HCT116 (cell line): Measurements from ENCODE around the gene CXADR. TPM values are rescaled to one million over a fixed set of nuclear protein-coding genes. Genes with fewer than 3 reads are reported as not detected.

Experiments
- ATAC-seq: fragments of 200-7000 bp; cut with Tn5 transposase; 2 replicates; pipeline ENCODE4 v1.9.1; 2020; ENCODE audit warnings: mild to moderate bottlenecking, moderate library complexity
- BruUV-seq: library from RNA; stranded (reverse); fragments of 400-500 nt; replicated peaks from 2 replicates; lab custom pipeline; 2021; lab: Mats Ljungman, UMichigan
- CTCF ChIA-PET: fragments of 300-600 bp; sonication (Branson Sonifier 250); formaldehyde crosslinking; loops from one replicate; lab custom pipeline; 2021; ENCODE audit warnings: antibody characterized with exemption; lab: Charles Lee
- POLR2A ChIA-PET: fragments of 300-600, 350-600 bp; sonication (Branson Sonifier 250); formaldehyde crosslinking; loops from one replicate; lab custom pipeline; 2021; ENCODE audit warnings: antibody characterized with exemption; lab: Charles Lee
- RAD21 ChIA-PET, 2 experiments: fragments of 300-600 bp; sonication (Branson Sonifier 250); formaldehyde crosslinking; loops; one replicate each; lab custom pipeline; 2023; ENCODE audit warnings: low total read pairs in 2 of 2; ENCODE audit not compliant: uncharacterized antibody in 2 of 2, unreplicated experiment in 2 of 2, low non-redundant PET in 1 of 2; lab: Charles Lee
- DNase-seq: peaks from one replicate; pipeline ENCODE4 v3.0.0-alpha.2; 2010; ENCODE audit warnings: low read depth, low spot score
- H2AFZ ChIP-seq: fragments of 200-600 bp; shearing (Covaris generic), sonication (generic); 2 replicates; pipeline ENCODE4 v1.6.1; 2017; ENCODE audit warnings: low read depth, mixed run types, mixed read lengths, antibody characterized with exemption, low read length; ENCODE audit not compliant: poor library complexity, severe bottlenecking
- H3K27ac ChIP-seq: 2 replicates; pipeline ENCODE4 v1.5.1; 2012; ENCODE audit warnings: low read depth, low read length
- H3K27me3 ChIP-seq: fragments of 200-600 bp; sonication (generic); 2 replicates; pipeline ENCODE4 v1.6.1; 2016; ENCODE audit warnings: mixed run types, low read length, mixed read lengths; ENCODE audit not compliant: insufficient read depth
- H3K36me3 ChIP-seq, 2 experiments: fragments of 200-500 bp in 1 of 2; fragments of 200-600 bp in 1 of 2; sonication (Bioruptor generic) in 1 of 2; sonication (generic) in 1 of 2; 2 replicates each; pipeline versions ENCODE4 v1.5.1 to v1.6.1; 2014 to 2016; ENCODE audit warnings: low read length in 2 of 2, inconsistent platforms in 1 of 2, mixed read lengths in 1 of 2, mixed run types in 1 of 2; ENCODE audit not compliant: insufficient read depth in 2 of 2, control insufficient read depth in 1 of 2
- H3K4me1 ChIP-seq, 2 experiments: fragments of 200-600 bp in 1 of 2; sonication (generic) in 1 of 2; 2 replicates each; pipeline versions ENCODE4 v1.5.1 to v1.6.1; 2012 to 2017; ENCODE audit warnings: low read length in 2 of 2, inconsistent platforms in 1 of 2, mild to moderate bottlenecking in 1 of 2, mixed read lengths in 1 of 2, mixed run types in 1 of 2, moderate library complexity in 1 of 2; ENCODE audit not compliant: insufficient read depth in 2 of 2, control insufficient read depth in 1 of 2
- H3K4me2 ChIP-seq: fragments of 200-600 bp; sonication (generic); 2 replicates; pipeline ENCODE4 v1.6.1; 2017; ENCODE audit warnings: mixed run types, low read length, mixed read lengths
- H3K4me3 ChIP-seq, 2 experiments: fragments of 200-600 bp in 1 of 2; sonication (generic) in 1 of 2; replicated peaks in 1 of 2; 2 replicates each; pipeline ENCODE4 v1.5.1; 2011 to 2016; ENCODE audit warnings: low read length in 2 of 2, control low read depth in 1 of 2, low read depth in 1 of 2, mild to moderate bottlenecking in 1 of 2, mixed read lengths in 1 of 2, mixed run types in 1 of 2
- H3K79me2 ChIP-seq: fragments of 200-600 bp; sonication (generic); 2 replicates; pipeline ENCODE4 v1.6.1; 2017; ENCODE audit warnings: mild to moderate bottlenecking, mixed run types, low read length, moderate library complexity, mixed read lengths; ENCODE audit not compliant: insufficient read depth
- H3K9ac ChIP-seq: fragments of 200-600 bp; sonication (generic); 2 replicates; pipeline ENCODE4 v1.6.1; 2016; ENCODE audit warnings: low read length, mixed read lengths
- H3K9me2 ChIP-seq: fragments of 200-600 bp; sonication (generic), shearing (Covaris generic); 2 replicates; pipeline ENCODE4 v1.6.1; 2017; ENCODE audit warnings: mixed run types, mild to moderate bottlenecking, moderate library complexity; ENCODE audit not compliant: insufficient read depth
- H3K9me3 ChIP-seq, 2 experiments: fragments of 200-500 bp in 1 of 2; fragments of 200-600 bp in 1 of 2; sonication (Bioruptor generic) in 1 of 2; sonication (generic) in 1 of 2; 2 replicates each; pipeline ENCODE4 v1.6.1; 2014 to 2017; ENCODE audit warnings: low read length in 2 of 2, mixed read lengths in 2 of 2, inconsistent platforms in 1 of 2, low read depth in 1 of 2, mild to moderate bottlenecking in 1 of 2, mixed run types in 1 of 2, moderate library complexity in 1 of 2; ENCODE audit not compliant: control insufficient read depth in 1 of 2, insufficient read depth in 1 of 2
- H4K20me1 ChIP-seq: fragments of 200-600 bp; sonication (generic), shearing (Covaris generic); 2 replicates; pipeline ENCODE4 v1.6.1; 2017; ENCODE audit warnings: mixed run types, mild to moderate bottlenecking, moderate library complexity; ENCODE audit not compliant: insufficient read depth
- CTCF ChIP-seq, 3 experiments: fragments of 200-600 bp in 1 of 3; sonication (generic) in 1 of 3; IDR thresholded peaks in 2 of 3; conservative IDR thresholded peaks in 1 of 3; 2 replicates each; pipeline ENCODE4 v1.5.1; 2012 to 2017; ENCODE audit warnings: low read depth in 2 of 3, low read length in 2 of 3, antibody characterized with exemption in 1 of 3, borderline replicate concordance in 1 of 3, control low read depth in 1 of 3, mild to moderate bottlenecking in 1 of 3, mixed read lengths in 1 of 3, mixed run types in 1 of 3, moderate library complexity in 1 of 3; ENCODE audit not compliant: insufficient read depth in 1 of 3
- FOSL1 ChIP-seq: IDR thresholded peaks from 2 replicates; pipeline ENCODE4 v1.6.1; 2012; ENCODE audit warnings: low read depth
- MAX ChIP-seq: IDR thresholded peaks from 2 replicates; pipeline ENCODE4 v1.6.1; 2012
- POLR2A ChIP-seq: IDR thresholded peaks from 2 replicates; pipeline ENCODE4 v1.7.0; 2011; ENCODE audit warnings: borderline replicate concordance; ENCODE audit not compliant: insufficient read depth, insufficient read length; ENCODE audit errors: extremely low read depth
- RAD21 ChIP-seq: IDR thresholded peaks from 2 replicates; pipeline ENCODE4 v1.6.1; 2012; ENCODE audit warnings: low read depth, mild to moderate bottlenecking
- SIN3A ChIP-seq: IDR thresholded peaks from 2 replicates; pipeline ENCODE4 v1.6.1; 2012; ENCODE audit warnings: low read depth
- SP1 ChIP-seq: IDR thresholded peaks from 2 replicates; pipeline ENCODE4 v1.6.1; 2012; ENCODE audit warnings: low read depth
- SRF ChIP-seq: IDR thresholded peaks from 2 replicates; pipeline ENCODE4 v1.6.1; 2012; ENCODE audit warnings: low read depth
- TCF7L2 ChIP-seq: IDR thresholded peaks from 2 replicates; pipeline ENCODE4 v1.7.0; 2011; ENCODE audit warnings: borderline replicate concordance, inconsistent platforms; ENCODE audit not compliant: insufficient read depth, insufficient read length; ENCODE audit errors: extremely low read depth
- YY1 ChIP-seq: IDR thresholded peaks from 2 replicates; pipeline ENCODE4 v1.6.1; 2011; ENCODE audit warnings: low read length, low read depth, moderate library complexity, mild to moderate bottlenecking; ENCODE audit not compliant: insufficient replicate concordance; ENCODE audit errors: extremely low read depth
- ZBTB33 ChIP-seq: IDR thresholded peaks from 2 replicates; pipeline ENCODE4 v1.6.1; 2011; ENCODE audit warnings: mild to moderate bottlenecking, low read length, moderate library complexity; ENCODE audit not compliant: insufficient replicate concordance; ENCODE audit errors: extremely low read depth
- ZNF274 ChIP-seq: fragments of 200-500 bp; sonication (Bioruptor generic); IDR thresholded peaks from 2 replicates; pipeline ENCODE4 v1.6.1; 2014; ENCODE audit warnings: mild to moderate bottlenecking, low read depth, low read length, inconsistent platforms
- intact Hi-C: fragments of 100-400 bp; cut with micrococcal nuclease; formaldehyde crosslinking; loops from 2 replicates; pipeline ENCODE4 v1.10.0; 2022
- total RNA-seq: library from RNA; stranded (reverse); gene quantifications from one replicate; pipeline ENCODE4 v1.2.1, GENCODE V29; 2021; ENCODE audit not compliant: unreplicated experiment

The CXADR gene
- total RNA-seq, 1 experiment from 2014 or later: 21.6 TPM

- Histone ChIP-seq H2AFZ (no peak overlapping the region), H3K4me2 (peak overlapping the region; percentile 97), H3K4me1 (peaks cover 14 to 29% of the 10 kb centered on the region in 2 experiments), H4K20me1 (no peaks in the 10 kb centered on the region), H3K9me3 (no peaks in the 10 kb centered on the region), H3K27me3 (no peaks in the 10 kb centered on the region), H3K9me2 (no peaks in the 10 kb centered on the region), H3K9ac (peak overlapping the region; percentile 62), H3K79me2 (peaks cover 29% of the 10 kb centered on the region; the same call in 1 of the 2 replicates), H3K36me3 (no peaks in the 10 kb centered on the region), H3K4me3 (peak overlapping the region; percentile 73 to 78), H3K27ac (peak overlapping the region; percentile 72)
- no peak for TF ChIP-seq FOSL1
- TF ChIP-seq SP1: no peak
- TF ChIP-seq SIN3A: no peak
- no peak for TF ChIP-seq YY1
- TF ChIP-seq MAX: no peak
- no peak for TF ChIP-seq RAD21
- no peak for TF ChIP-seq TCF7L2
- no peak for TF ChIP-seq POLR2A
- no peak for TF ChIP-seq SRF
- TF ChIP-seq ZNF274: no peak
- TF ChIP-seq CTCF (IDR thresholded peaks at IDR 0.05 in 2 of 3, conservative IDR thresholded peaks at IDR 0.05 in 1 of 3; ENCODE audit: borderline replicate concordance in 1 of 3, insufficient read depth in 1 of 3, low read depth in 2 of 3, low read length in 2 of 3): no peak
- no peak for TF ChIP-seq ZBTB33
- POLR2A ChIA-PET: no interaction called here
- no TSS peak for BruUV-seq
- intact Hi-C loops: loop anchor here (5.0 kb wide), 1 partner anchor 99 kb away; the partner anchor contains the start of gene BTG3
- DNase-seq (no peak), ATAC-seq (peak; percentile 46)
- RAD21 ChIA-PET: no interaction called here
- CTCF ChIA-PET: interaction anchor here (1.3 kb wide), 1 partner anchor 72 kb away, joined by 4 read pairs; no protein-coding TSS in a partner anchor
These were observed 626 bp downstream of the CXADR start for GRCh38 chr21:17513214-17514123.
